HG02571 (cell line): ENCODE measurements around the gene GRM7.

Source experiments
- ATAC-seq: cut with Tn5 transposase; IDR thresholded peaks from one replicate; pipeline ENCODE4 v1.9.1; 2021; ENCODE audit warnings: mild to moderate bottlenecking, moderate library complexity; ENCODE audit not compliant: unreplicated experiment

GRM7 gene

GRCh38 chr3:7461202-7461825 lies 600.4 kb downstream of the GRM7 start:
- ATAC-seq: no peak

- ATAC-seq: no peak
Observed at GRCh38 chr3:7469866-7470265, 609.0 kb downstream of the GRM7 start.

- ATAC-seq: no peak
Observed at GRCh38 chr3:7484636-7485035, 623.7 kb downstream of the GRM7 start.

- no peak for ATAC-seq
Observed at GRCh38 chr3:7487763-7488162, 626.8 kb downstream of the GRM7 start.

- no peak for ATAC-seq
Observed at GRCh38 chr3:7489417-7489816, 628.5 kb downstream of the GRM7 start.

GRCh38 chr3:7498715-7499114 lies 637.8 kb downstream of the GRM7 start:
- no peak for ATAC-seq

- no peak for ATAC-seq
Observed at GRCh38 chr3:7503431-7503830, 642.5 kb downstream of the GRM7 start.

- no peak for ATAC-seq
Observed at GRCh38 chr3:7504886-7505775, 644.2 kb downstream of the GRM7 start.

GRCh38 chr3:7506606-7507180 lies 645.8 kb downstream of the GRM7 start:
- ATAC-seq: no peak

GRCh38 chr3:7508821-7509220 lies 647.9 kb downstream of the GRM7 start:
- ATAC-seq: no peak

- ATAC-seq: no peak
Observed at GRCh38 chr3:7512048-7512447, 651.1 kb downstream of the GRM7 start.

- ATAC-seq: no peak
Observed at GRCh38 chr3:7518026-7518425, 657.1 kb downstream of the GRM7 start.

GRCh38 chr3:7518456-7518855 lies 657.5 kb downstream of the GRM7 start:
- ATAC-seq: no peak

- ATAC-seq: no peak
Observed at GRCh38 chr3:7520059-7520458, 659.1 kb downstream of the GRM7 start.

- no peak for ATAC-seq
Observed at GRCh38 chr3:7520593-7520992, 659.7 kb downstream of the GRM7 start.

- no peak for ATAC-seq
Observed at GRCh38 chr3:7536510-7536909, 675.6 kb downstream of the GRM7 start.

- ATAC-seq: no peak
Observed at GRCh38 chr3:7536921-7537320, 676.0 kb downstream of the GRM7 start.

GRCh38 chr3:7543294-7543880 lies 682.5 kb downstream of the GRM7 start:
- no peak for ATAC-seq

- no peak for ATAC-seq
Observed at GRCh38 chr3:7545334-7545733, 684.4 kb downstream of the GRM7 start.

- no peak for ATAC-seq
Observed at GRCh38 chr3:7546253-7546652, 685.3 kb downstream of the GRM7 start.

GRCh38 chr3:7547826-7548225 lies 686.9 kb downstream of the GRM7 start:
- ATAC-seq: no peak

- no peak for ATAC-seq
Observed at GRCh38 chr3:7562892-7563291, 702.0 kb downstream of the GRM7 start.
